DMS114 treated with DMSO at 0.1 percent for 48 hours (cell line): ENCODE measurements around the gene NME3.
A peak's percentile ranks its signal among the peaks of the same experiment; 100 is the strongest.
"Not testable (repeated sequence)": the region's sequence is repeated elsewhere in the genome, so short reads cannot be mapped to it uniquely, and the experiment has no call there.

Experiments
- DNase-seq: peaks from one replicate; lab custom pipeline; 2025; ENCODE audit not compliant: unreplicated experiment; lab: John Stamatoyannopoulos, UW

NME3 gene

DNA sequence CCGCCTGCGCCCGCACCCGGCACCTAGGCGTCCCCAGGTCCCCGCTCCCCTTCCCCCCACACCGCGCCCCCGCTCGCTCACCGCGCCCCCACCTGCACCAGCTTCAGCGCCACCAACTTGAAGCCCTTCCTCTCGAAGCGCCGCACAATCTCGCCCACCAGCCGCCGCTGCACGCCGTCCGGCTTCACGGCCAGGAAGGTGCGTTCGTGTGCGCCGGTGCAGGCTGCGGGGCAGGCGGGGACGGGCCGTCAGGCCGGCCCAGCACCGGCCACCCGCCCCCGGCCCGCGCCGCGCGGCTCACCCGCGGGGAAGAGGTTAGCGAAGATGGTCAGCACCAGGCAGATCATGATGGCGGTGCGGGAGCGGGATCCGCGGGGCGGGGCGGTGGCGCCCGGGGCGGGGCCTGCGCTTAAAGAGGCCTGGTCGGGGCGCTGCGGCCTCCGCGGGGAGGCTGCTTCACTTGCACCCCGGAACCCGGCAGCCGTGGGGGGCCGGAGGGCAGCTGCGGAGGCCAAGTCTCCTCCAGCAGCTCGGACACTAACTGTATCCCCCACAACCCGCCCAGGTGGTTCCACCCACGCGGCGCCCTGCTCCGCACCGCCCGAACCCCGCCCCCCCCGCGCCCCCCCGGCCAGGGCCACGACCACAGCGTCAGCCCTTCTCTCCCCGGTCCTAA is at the start of gene NME3:
Gene NME3, minus strand, starts transcription at position 356 of the 676 bp plus-strand sequence. Its CDS starts 9 bp downstream, at position 347.
- peak; percentile 23 for DNase-seq

DNA sequence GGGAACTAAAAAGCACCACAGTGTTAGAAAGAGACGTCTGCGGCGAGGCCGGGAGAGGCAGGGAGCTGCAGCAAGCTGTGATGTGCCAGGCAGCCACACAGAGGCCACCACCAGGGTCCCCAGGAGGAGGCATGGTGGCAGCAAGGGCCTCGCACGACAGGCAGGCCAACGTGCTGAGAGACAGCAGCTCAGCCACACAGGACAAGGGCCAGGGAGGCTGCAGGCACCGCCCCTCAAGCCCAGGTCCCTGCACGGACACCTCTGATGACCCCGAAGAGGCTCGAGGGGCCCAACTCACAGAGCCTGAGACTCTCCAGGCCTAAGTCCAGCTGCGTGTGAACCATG is 49.6 kb upstream of the NME3 start:
- DNase-seq = no peak

DNA sequence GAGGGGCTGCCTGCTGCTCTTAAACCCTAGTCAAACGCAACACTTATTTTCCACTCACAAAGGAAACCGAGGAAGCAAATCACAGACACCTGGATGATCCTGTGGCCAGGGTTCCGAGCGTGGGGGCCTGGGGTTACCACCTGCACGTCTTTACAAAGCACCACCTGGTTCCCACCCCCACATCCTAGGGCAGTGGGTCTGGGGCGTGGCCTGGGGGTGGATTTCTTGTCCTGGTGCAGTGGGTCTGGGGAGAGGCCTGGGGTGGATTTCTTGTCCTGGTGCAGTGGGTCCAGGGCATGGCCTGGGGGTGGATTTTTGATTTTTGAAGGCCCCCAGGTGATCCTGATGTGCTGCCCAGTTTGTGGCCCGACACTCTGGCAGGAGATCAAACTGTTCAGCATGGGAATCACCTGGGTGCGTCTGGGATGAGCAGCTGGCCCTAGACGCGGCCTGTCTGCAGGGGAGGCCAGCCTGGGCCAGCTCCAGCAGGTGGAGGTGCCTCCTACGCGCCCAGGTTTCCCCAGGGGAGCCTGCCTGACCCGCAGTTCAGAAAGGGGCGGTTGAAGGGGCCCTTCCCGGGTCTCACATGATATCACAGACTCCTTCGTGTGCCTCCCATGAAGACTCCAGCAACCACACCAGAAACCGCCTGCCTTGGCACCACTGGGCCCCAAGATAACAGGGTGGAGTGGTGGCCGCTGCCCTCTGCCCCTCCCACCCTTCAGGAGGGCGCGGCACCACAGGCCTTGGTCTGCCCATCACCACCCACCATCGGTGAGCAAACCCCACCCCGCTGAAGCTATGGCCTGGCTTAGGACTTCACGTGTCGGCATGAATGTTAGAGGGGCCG is 49.0 kb upstream of the NME3 start:
- no peak for DNase-seq

DNA sequence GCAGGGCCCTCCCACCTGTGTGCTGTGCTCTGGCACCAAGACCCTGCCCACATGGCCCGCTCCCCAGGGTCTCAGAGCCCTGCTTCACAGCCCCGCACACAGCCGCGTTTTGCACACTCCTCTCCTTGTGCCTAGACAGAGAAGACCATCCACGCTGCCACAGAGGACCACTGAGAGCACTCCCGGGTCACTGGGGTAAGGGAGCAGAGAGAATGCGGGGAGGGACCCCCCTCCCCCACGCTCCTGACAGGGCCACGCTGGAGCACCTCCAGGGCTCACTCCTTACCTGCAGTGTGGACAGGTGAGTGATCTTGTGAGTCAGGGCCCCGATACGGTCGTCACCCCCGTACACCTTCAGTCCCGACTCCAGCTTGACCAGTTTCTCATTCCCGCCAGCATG is 48.3 kb upstream of the NME3 start:
- no peak for DNase-seq

DNA sequence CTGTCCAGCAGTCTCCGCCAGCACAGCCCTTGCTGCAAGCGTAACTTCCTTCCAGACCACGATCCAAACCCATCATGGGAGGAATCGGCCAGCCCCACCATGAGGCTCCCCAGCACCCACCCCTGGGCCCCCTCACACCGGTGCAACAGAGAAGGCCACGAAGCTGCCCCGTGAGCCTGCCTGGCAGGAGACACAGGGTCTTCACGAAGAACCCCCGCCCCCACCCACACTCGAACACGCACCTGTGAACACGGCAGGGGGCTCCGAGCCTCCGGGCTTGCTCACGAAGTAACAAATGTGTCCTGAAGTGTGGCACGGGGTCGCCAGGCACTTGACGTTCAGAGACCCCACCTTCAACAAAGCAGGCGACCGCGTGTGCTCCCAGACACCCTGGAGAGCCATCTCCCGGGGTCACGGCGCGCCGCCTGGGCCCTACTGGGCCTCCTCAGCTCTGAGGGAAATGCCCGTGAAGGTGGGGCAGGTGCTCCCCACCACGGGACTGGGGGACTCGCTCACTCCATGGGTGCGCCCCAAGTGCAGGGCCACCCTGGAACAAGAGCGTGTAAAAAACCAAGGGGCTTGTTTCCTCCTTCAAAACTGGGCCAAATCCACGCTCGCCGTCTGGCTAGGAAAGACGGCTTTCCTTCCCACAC is 47.7 kb upstream of the NME3 start:
- DNase-seq = no peak

DNA sequence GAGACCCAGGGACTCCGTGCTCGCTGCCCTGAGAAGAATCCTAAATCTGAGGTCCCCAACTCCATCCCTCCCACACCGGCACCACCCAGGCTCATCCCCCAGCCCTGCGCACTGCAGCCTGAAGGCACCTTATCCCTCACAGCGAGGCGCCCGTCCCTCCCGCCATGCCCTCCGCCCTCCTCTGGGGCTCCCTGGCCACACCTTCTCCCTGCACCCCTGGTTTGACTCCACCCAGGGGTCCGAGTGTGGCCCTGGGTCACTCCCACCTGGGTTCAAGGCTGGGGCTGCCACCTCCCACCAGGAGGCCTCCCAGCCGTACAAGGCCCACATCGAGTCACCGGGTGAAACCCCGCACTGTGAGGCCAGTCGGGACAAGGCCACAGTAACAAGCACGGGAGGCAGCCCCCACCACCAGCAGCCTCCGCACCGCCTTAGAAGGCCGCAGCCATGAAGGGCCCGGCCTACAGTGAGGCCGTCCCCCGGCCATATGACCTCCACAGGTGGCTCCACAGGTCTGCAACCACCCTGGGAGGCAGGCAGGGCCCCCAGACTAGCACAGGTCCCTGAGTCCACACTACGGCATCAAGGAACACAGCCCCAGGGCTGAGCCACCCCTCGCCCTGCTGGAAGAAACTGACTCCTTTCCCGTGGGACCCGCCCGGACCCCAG is 47.0 kb upstream of the NME3 start:
- no peak for DNase-seq

DNA sequence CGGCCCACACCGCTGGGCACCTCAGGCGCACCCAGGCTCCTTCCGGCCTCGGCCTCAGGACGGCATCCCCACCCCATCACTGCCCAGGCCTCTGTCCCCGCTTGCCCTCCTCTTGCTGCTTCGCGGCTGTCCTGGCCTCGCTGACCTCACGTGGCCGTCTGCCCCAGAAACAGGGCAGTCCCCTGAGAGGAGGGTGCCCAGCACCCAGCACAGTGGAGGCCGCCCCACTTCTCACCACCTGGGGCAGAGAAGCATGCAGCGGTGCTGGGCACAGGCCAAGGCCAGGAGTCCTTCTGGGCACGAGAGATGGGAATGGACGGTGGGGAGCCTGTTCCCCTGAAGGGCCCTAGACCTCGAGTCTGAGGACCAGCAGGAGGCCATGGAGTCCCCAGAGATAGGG is 46.4 kb upstream of the NME3 start:
- DNase-seq = no peak

DNA sequence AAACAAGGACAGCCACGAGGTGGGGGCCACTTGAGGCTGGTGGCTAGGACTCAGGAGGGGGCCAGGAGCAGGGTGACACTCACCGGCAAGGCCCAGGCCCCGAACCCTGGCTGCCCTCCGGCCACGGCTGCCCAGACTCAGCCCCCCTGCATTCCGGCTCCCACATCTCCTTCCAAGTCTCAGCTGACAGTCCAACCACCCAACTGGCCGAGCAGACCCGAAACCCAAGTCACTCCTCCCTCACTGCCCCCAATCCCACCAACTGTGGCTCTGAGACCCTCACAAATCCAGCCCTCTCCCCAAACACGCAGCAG is 45.9 kb upstream of the NME3 start:
- DNase-seq = no peak

DNA sequence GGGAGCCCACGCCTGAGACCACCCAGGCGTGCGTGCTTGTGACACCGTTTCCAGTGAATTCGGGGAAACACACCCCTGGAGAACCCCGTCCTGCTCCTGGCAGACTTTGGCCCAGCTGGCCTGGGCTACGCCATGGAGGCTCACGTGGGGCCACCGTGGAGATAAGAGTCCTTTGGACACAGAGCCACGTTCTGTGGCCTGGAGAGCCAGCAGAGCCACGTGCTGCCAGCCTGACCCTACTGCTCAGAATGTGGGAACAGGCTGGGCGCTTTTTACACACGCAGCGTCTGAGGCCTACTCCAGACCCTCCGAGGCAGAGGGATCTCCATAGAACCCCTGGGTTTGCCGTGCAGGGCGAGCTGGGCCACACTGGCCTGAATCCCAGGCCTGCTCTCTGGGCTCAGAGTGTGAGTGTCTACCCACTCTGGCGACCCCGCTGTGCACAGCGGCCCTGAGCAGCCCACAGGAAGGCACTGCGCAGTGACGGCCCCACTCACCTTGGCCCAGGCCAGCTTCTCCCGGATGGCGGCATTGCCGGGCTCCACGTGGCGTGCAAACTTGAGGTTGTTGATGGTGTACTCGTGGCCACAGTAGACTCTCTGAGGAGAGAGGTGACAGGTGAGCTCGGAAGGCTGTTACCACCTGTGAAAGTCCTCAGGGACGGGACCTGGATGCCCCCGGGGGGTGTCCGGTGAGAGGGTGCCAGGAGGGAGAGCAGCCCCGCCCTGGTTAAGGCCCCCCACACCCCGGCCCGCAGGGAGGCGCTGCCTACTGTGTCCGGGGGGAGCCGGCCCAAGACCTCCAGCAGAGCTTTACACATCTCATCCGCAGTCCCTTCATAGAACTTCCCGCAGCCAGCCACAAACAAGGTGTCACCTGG is 45.3 kb upstream of the NME3 start:
- DNase-seq = no peak

DNA sequence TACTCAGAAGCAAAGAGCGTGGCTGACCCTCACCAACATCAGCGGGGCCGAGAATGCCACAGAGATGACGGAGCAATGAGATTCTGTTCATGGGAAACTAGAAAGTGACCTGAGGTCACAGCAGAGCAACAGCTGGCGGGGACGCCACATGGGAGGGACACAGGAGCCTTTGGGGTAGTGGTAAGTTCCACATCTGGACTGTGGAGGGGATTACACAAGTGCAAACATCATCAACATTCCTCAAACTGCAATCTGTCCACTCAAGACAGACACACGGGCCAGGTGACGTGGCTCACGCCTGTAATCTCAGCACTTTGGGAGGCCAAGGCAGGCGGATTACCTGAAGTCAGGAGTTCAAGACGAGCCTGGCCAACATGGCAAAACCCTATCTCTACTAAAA is 44.1 kb upstream of the NME3 start:
- DNase-seq = no peak

DNA sequence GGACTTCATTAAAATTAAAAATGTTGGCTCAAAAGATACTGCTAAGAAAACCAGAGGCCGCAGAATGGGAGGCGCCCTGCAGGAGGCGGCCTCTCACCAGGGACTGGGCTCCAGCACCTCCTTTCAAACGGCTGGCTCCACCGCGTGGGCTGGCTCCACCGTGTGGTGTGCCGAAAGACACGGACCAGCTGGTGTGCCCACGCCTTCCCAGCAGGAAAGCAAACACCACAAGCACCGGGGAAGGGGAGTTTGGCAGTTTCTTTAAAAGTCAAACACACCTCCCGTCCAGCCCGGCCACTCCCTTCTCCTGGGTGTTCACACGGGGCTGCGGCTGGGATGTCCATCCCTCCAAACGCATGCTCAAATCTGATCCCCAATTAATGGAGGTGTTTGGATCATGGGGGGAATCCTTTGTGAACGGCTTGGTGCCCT is 41.4 kb upstream of the NME3 start:
- DNase-seq = peak; percentile 31

DNA sequence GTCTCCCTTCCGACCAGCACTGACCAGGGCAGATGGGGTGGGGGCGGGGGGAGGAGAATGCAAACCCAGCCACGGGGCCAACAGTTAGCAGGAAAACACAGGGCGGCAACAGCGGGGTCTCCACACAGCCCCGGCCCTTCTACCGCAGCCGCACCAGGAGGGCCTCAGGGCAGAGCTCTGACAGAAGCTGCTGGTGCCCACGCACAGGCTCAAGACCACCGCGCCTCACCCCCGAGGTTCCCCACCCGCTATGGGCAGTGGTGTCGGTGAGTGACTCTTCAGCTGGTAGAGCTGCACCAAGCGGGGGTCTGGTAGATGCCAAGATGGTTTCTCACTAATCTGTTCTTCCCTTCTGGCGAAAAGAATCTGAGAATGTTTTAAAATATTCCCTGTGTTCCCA is 39.2 kb upstream of the NME3 start:
- DNase-seq = no peak

DNA sequence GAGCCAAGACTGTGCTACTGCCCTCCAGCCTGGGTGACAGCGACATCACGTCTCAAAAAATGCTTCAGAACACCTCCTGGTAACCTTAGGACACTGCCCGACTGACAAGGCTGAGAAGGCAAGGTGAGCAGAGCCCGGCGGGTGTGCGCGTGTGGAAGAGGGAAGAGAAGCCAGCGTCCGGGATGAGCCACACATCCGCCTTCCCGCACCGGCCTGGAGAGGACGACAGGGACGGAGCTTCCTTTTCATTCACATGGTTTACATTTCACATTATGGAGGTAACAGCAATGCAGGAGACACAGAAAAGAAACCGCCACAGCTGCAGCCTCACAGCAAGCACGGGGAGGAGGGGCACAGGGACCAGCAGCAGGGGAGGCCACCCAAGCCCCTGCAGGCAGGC is 38.8 kb upstream of the NME3 start:
- DNase-seq = no peak

DNA sequence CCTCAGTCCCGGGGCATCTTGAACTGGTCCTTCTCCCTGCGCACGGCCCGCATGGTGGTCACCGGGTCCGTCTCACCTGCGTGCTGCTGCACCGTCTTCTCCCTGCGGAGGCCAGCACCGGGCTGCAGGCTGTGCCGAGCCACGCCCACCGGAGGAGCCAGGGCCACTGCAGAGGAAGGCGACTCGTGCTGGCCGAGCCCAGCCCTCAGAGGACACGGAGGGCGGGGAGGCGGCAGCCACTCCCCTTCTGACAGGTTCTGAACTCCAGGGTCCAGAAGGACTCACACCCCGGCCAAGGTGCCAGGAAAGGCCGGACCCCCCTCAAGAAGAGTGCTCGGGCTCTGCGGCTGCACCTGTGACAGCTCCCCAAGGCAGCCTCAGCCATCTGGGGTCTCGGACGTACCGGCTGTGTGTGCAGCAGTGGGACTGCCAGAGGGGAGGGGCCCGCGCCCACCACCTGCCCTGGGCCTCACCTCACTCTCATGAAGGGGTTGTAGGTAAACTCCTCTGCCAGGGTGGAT is 38.0 kb upstream of the NME3 start:
- no peak for DNase-seq

DNA sequence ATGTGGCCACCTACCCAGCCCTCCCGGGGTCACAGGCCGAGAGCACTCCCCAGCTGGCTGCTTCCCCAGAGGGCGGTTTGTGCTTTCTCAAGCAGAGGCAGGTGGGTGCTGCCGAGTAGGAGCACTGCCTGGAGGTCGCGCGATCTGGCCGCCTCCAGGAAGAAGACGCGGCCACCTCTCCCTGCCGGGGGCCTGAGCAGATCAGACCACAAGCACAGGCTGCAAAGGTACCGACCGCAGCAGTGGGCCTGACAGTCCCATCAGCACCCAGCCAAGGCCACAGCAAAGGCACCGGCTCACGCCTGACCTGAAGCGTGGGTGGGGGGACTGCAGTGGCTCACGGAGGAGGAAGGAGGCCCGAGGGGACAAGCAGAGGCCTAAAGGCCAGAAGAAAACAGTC is 37.3 kb upstream of the NME3 start:
- DNase-seq = no peak

DNA sequence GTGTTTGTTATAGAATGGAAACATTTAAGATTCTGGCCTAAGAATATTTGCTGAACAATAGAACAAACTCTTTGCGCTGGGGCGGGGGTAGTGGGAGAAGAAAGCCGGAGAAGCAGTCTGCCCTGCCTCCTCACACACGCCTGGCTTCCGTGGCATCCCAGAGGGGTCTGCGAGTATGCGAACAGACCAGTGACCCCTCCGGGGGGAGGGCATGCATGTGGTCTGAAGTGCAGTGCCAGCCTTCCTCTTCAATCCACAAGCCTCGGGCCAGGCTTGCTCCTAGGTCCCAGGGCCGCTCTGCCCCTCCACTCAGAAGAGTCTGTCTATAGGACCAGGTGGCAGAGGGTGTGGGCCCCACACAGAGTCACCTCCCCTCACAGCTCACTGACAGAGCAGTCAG is 36.3 kb upstream of the NME3 start:
- no peak for DNase-seq

DNA sequence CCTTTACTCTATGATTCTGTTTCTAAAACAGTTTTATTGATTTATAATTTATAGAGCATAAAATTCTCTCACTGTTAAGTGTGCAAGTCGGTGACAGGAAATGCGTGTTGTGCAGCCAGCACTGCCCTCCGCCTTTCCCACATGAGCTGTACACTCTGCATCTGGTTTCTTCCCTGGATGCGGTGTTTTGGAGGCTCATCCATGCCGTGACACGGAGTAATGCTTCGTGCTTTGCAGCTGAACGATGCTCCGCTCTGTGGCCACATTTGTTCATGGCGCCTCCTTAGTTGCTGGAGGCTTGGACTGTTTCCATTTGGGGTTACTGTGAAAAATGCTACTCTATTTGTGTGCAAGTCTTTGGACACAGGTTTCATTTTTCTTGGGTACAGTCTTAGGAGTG is 29.4 kb upstream of the NME3 start:
- DNase-seq = no peak

DNA sequence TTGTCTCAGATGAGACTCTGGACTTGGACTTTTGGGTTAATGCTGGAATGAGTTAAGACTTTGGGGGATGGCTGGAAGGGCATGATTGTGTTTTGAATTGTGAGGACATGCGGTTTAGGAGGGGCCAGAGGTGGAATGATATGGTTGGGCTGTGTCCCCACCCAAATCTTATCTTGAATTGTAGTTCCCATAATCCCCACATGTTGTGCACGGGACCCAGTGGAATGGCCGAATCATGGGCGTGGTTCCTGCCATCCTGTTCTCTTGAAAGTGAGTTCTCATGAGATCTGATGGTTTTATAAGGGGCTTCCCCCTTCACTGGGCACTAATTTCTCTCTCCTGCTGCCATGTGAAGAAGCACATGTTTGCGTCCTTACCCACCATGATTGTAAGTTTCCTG is 27.9 kb upstream of the NME3 start:
- DNase-seq = not testable (repeated sequence)

DNA sequence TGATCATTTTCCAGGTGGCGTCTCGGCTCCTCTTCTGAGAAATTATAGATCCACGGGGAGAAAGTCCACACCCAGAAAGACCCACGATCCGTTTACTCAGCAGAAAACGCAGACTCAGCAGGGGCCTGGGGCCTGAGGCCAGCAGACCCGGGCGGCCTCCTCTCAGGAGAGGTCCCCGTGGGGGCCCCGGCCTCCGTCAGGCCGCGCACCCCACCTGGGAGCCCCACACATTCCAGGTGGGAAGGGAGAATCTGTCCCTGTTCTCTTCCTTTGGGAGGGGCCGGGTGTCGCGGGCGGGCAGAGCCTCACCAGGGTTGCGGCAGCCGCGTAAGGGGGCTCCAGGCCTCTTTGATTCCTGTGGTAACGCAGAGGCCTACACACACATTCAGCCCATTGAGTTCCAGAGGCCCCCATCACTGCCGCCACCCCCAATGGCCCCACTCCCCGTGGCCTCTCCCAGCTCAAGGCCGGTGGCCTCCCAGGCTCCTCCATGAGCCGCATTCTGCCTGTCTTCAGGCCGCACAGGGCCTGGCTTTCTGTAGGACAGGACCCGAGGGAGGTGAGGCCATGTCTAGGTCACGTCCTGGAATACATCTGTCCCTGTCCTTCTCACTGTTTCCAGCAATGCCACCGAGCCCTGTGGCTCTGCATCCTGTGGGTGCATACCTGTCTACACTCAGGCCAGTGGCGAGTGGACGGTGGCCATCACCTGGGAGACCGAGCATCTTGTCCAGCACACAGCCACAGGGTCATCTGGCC is 23.7 kb upstream of the NME3 start:
- DNase-seq = no peak
